WERI-Rb-1 (cell line): ENCODE results near the gene KSR2.
"Not testable (repeated sequence)": the region's sequence is repeated elsewhere in the genome, so short reads cannot be mapped to it uniquely, and the experiment has no call there.

Experiments used
- DNase-seq: peaks from one replicate; pipeline ENCODE4 v3.0.0-alpha.2; 2020
- H3K27ac ChIP-seq: fragments of 250-450 bp; sonication (Bioruptor Pico); 2 replicates; pipeline ENCODE4 v1.5.1; 2020; ENCODE audit warnings: mild to moderate bottlenecking, moderate library complexity
- H3K27me3 ChIP-seq: fragments of 250-450 bp; sonication (Bioruptor Pico); 2 replicates; pipeline ENCODE4 v1.5.1; 2021; ENCODE audit warnings: mild to moderate bottlenecking, low read depth, moderate library complexity; ENCODE audit not compliant: insufficient read depth, severe bottlenecking
- H3K36me3 ChIP-seq: fragments of 250-450 bp; sonication (Bioruptor Pico); 2 replicates; pipeline ENCODE4 v1.5.1; 2020; ENCODE audit warnings: mild to moderate bottlenecking, moderate library complexity
- H3K4me3 ChIP-seq: 2 replicates; pipeline ENCODE4 v1.5.1; 2011; ENCODE audit warnings: low read depth, mild to moderate bottlenecking, control low read depth, low read length
- H3K9me3 ChIP-seq: fragments of 250-450 bp; sonication (Bioruptor Pico); 2 replicates; pipeline ENCODE4 v1.5.1; 2021; ENCODE audit warnings: mild to moderate bottlenecking, moderate library complexity; ENCODE audit not compliant: severe bottlenecking
- CTCF ChIP-seq: IDR thresholded peaks from 2 replicates; pipeline ENCODE4 v1.5.1; 2011; ENCODE audit warnings: low read depth, mild to moderate bottlenecking, control low read depth, inconsistent platforms, low read length

Gene KSR2

DNA sequence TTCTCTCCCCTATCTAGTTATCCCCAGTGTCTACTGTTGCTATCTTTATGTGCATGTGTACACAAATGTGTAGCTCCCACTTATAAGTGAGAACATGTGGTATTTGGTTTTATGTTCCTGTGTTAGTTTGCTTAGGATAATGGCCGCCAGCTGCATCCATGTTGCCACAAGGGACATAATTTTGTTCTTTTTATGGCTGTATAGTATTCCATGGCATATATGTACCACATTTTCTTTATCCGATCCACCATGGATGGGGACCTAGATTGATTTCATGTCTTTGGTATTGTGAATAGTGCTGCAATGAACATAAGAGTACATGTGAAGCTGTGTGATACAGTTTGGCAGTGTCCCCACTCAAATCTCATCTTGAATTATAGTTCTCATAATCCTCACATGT is 218.1 kb downstream of the KSR2 start:
- no peak for TF ChIP-seq CTCF
- Histone ChIP-seq H3K9me3 (no peaks in the 10 kb centered on the region), H3K27ac (no peak overlapping the region), H3K4me3 (no peak overlapping the region), H3K27me3 (no peaks in the 10 kb centered on the region), H3K36me3 (no peaks in the 10 kb centered on the region)
- no peak for DNase-seq

- no peak for TF ChIP-seq CTCF
- DNase-seq = no peak
- Histone ChIP-seq H3K27me3 (no peaks in the 10 kb centered on the region), H3K4me3 (no peak overlapping the region), H3K36me3 (no peaks in the 10 kb centered on the region), H3K27ac (no peak overlapping the region), H3K9me3 (no peaks in the 10 kb centered on the region)
Measured at GRCh38 chr12:117749431-117749830, 219.4 kb downstream of the KSR2 start.

DNA sequence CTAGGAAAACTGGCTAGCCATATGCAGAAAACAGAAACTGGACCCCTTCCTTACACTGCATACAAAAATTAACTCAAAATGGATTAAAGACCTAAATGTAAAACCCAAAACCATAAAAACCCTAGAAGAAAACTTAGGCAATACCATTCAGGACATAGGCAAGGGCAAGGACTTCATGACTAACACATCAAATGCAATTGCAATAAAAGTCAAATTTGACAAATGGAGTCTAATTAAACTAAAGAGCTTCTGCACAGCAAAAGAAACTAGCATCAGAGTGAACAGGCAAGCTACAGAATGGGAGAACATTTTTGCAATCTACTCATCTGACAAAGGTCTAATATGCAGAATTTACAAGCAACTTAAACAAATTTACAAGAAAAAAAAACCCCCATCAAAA is 222.4 kb downstream of the KSR2 start:
- H3K36me3 ChIP-seq, H3K4me3 ChIP-seq, DNase-seq, H3K27me3 ChIP-seq, H3K9me3 ChIP-seq, H3K27ac ChIP-seq: not testable (repeated sequence)

DNA sequence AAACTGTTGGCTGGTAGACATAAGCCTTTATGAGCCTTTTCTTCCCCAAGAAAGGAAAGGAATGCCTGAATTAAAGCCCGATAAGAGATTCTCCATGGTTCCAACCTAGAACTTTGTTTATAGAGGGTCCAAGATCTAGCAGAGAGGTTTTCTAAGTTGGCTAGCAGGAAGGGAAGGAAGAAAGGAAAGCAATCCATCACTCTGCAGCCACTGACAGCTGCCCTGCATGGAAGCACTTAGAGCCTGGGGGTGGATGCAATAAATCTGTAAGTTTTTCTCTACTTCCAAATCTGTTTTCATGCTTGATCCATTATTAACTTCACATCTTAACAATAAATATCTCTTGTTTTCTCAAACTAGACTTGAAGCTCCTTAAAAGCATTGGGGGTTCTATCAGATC is 224.4 kb downstream of the KSR2 start:
- no peak for DNase-seq
- Histone ChIP-seq H3K27ac (no peak overlapping the region), H3K27me3 (no peaks in the 10 kb centered on the region), H3K9me3 (no peaks in the 10 kb centered on the region), H3K4me3 (no peak overlapping the region), H3K36me3 (no peaks in the 10 kb centered on the region)
- no peak for TF ChIP-seq CTCF

GRCh38 chr12:117743761-117744160 is 225.0 kb downstream of the KSR2 start:
- Histone ChIP-seq H3K27ac (no peak overlapping the region), H3K9me3 (no peaks in the 10 kb centered on the region), H3K27me3 (no peaks in the 10 kb centered on the region), H3K4me3 (no peak overlapping the region), H3K36me3 (no peaks in the 10 kb centered on the region)
- DNase-seq = no peak
- no peak for TF ChIP-seq CTCF

DNA sequence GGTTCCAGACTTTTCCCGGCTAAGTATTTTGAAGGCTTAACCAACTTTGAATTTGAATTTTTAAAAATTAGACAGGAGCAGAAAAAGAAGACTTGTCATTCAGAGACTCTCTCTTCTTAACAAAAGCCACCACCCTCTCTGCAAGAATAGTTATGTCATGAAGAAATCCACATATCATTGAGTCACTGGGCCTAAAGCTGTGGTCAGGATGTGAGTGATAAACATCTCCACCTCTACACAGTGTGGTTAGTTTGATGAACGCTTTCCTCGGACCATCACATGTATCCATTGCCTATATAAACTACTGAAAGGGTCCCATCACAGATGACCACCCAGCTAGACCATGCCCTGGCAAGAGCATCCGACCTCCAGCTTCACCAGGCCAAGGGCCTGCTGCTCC is 226.1 kb downstream of the KSR2 start:
- Histone ChIP-seq H3K9me3 (no peaks in the 10 kb centered on the region), H3K27ac (no peak overlapping the region), H3K27me3 (no peaks in the 10 kb centered on the region), H3K36me3 (no peaks in the 10 kb centered on the region), H3K4me3 (no peak overlapping the region)
- no peak for DNase-seq
- no peak for TF ChIP-seq CTCF
